ENCODE results near the gene NAA60.
"Not testable (repeated sequence)": the region's sequence is repeated elsewhere in the genome, so short reads cannot be mapped to it uniquely, and the experiment has no call there.

NAA60 gene

DNA sequence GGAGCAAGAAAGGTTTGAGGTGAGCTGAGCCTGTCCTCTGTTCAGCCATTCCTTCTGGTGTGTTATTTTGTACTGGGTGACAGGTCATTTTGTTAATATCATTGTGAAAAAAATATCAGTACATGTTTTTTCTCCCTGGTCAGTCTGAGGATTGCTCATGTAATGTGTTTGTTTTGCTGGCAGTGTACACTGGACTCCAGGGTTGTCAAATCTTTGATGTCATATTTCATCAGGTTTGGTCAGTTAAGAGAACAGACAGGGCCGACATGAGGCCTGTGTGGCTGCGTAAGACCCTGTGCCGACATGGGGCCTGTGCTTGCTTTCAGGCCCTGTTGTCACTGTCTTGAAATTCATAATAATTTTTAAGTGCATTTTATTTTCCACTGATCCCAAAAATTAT is 79.8 kb downstream of the NAA60 start:
- FAIRE-seq (no peak), DNase-seq (ENCODE audit: insufficient read length, low spot score) (no peak)
- TF ChIP-seq, protein P1, sequence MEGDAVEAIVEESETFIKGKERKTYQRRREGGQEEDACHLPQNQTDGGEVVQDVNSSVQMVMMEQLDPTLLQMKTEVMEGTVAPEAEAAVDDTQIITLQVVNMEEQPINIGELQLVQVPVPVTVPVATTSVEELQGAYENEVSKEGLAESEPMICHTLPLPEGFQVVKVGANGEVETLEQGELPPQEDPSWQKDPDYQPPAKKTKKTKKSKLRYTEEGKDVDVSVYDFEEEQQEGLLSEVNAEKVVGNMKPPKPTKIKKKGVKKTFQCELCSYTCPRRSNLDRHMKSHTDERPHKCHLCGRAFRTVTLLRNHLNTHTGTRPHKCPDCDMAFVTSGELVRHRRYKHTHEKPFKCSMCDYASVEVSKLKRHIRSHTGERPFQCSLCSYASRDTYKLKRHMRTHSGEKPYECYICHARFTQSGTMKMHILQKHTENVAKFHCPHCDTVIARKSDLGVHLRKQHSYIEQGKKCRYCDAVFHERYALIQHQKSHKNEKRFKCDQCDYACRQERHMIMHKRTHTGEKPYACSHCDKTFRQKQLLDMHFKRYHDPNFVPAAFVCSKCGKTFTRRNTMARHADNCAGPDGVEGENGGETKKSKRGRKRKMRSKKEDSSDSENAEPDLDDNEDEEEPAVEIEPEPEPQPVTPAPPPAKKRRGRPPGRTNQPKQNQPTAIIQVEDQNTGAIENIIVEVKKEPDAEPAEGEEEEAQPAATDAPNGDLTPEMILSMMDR (IDR thresholded peaks at IDR 0.05; ENCODE audit: insufficient read depth, missing control alignments), result no peak

- TF ChIP-seq, protein P1 (IDR thresholded peaks at IDR 0.05; ENCODE audit: insufficient read depth, missing control alignments), result no peak
- no peak for DNase-seq (ENCODE audit: insufficient read length, low spot score)
- FAIRE-seq, result no peak
Measured at GRCh38 chr16:3525951-3526350, 82.5 kb downstream of the NAA60 start.

DNA sequence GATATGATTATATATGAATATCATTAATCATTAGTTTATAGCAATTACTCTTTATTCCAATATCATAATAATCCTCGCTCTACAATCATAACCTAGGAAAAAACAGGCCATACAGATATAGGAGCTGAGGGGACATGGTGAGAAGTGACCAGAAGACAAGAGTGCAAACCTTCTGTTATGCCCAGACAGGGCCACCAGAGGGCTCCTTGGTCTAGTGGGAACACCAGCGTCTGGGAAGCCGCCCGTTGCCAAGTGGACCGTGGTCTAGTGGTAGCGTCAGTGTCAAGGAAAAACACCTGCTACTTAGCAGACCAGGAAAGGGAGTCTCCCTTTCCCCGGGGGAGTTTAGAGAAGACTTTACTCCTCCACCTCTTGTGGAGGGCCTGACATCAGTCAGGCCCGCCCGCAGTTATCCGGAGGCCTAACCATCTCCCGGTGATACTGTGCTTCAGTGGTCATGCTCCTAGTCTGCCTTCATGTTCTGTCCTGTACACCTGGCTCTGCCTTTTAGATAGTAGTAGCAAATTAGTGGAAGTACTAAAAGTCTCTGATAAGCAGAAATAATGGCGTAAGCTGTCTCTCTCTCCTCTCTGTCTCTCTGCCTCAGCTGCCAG is 83.8 kb downstream of the NAA60 start:
- not testable (repeated sequence) for DNase-seq (ENCODE audit: insufficient read length, low spot score); FAIRE-seq
- TF ChIP-seq, protein P1 (IDR thresholded peaks at IDR 0.05; ENCODE audit: insufficient read depth, missing control alignments), result peak; percentile 46

- DNase-seq (ENCODE audit: insufficient read length, low spot score) (no peak), FAIRE-seq (no peak)
- TF ChIP-seq, protein P1 (IDR thresholded peaks at IDR 0.05; ENCODE audit: insufficient read depth, missing control alignments), result no peak
Measured at GRCh38 chr16:3528406-3528805, 84.9 kb downstream of the NAA60 start.

DNA sequence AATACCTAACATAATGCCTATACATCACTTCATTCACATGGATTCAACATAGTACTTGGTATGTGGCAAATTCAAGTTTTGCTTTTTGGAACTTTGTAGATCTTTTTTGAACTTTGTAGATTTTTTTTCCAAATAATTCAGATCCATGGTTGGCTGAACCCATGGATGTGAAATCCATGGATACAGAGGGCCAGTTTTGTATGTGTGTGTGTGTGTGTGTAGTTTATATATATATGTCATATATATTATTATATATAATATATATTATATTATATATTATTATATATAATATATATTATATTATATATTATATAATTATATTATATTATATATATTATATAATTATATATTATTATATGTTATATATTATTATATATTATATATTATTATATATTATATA is 85.7 kb downstream of the NAA60 start:
- FAIRE-seq (no peak), DNase-seq (ENCODE audit: insufficient read length, low spot score) (no peak)
- TF ChIP-seq, protein P1 (IDR thresholded peaks at IDR 0.05; ENCODE audit: insufficient read depth, missing control alignments), result no peak

DNA sequence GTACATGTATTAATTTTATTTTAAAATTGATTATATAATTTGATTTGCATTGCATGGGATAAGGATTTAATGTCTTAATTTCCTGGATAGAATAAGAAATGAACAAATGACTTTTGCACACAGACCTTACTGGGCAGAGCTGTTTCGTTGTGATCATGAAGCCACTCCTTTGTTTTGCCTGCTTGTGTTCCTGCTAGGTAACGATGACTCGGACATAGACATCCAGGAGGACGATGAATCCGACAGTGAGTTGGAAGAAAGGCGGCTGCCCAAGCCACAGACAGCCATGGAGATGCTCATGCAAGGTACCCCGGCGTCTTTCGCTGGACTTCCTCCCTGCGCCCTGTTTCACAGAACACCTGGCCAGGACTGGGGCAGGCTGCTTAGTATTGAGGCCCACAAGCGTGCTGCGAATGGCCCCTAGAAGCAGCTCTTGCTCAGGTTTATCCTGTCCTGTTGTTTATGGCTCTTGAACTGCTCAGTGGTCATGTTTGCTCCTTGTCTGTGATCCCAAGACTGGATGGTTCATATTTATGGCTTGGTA is 87.0 kb downstream of the NAA60 start:
- DNase-seq (ENCODE audit: insufficient read length, low spot score) (no peak), FAIRE-seq (no peak)
- TF ChIP-seq, protein P1 (IDR thresholded peaks at IDR 0.05; ENCODE audit: insufficient read depth, missing control alignments), result no peak

DNA sequence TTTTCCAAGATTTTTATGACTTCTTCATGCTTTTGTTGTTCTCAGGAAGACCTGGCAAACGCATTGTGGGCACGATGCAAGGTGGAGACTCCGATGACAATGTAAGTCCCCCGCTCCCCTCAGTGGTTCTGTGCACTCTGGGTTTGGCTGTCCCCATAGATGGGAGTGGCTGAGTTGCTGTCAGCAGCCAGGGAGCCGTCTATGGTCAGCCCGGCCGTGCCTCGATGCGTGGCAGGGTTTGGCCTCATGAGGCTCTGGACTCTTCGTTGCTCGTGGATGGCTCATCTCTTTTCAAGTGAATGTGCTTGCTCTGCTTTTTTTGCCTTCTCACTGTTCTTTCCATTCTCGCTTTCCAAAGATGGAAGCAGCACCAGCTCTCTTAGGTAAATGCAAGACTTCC is 89.3 kb downstream of the NAA60 start:
- DNase-seq (ENCODE audit: insufficient read length, low spot score), result no peak
- TF ChIP-seq, protein P1 (IDR thresholded peaks at IDR 0.05; ENCODE audit: insufficient read depth, missing control alignments), result no peak
- FAIRE-seq, result no peak

Measured in D721Med (cell line).